ENCODE measurements around the gene CYP20A1.

- no peak for TF ChIP-seq CTCF (IDR thresholded peaks at IDR 0.05; ENCODE audit: insufficient read depth, low read length)
- TF ChIP-seq REST (IDR thresholded peaks at IDR 0.05; ENCODE audit: insufficient replicate concordance, low read depth) = no peak
Observed at GRCh38 chr2:203338322-203338721, 99.5 kb downstream of the CYP20A1 start.

All from HL-60 (cell line).